PC-9 (cell line): ENCODE results near the gene SH3RF3. TPM values are rescaled to one million over a fixed set of nuclear protein-coding genes. Genes with fewer than 3 reads are reported as not detected.

ENCODE experiments used
- BruUV-seq: library from RNA; stranded (reverse); fragments of 400-500 nt; replicated peaks from 2 replicates; lab custom pipeline; 2021; lab: Mats Ljungman, UMichigan
- CTCF ChIA-PET: fragments of 300-600 bp; sonication (Branson Sonifier 250); formaldehyde crosslinking; loops from one replicate; lab custom pipeline; 2022; ENCODE audit warnings: antibody characterized with exemption; lab: Charles Lee
- POLR2A ChIA-PET: fragments of 300-600 bp; sonication (Branson Sonifier 250); formaldehyde crosslinking; loops from one replicate; lab custom pipeline; 2022; ENCODE audit warnings: antibody characterized with exemption; ENCODE audit not compliant: unreplicated experiment; lab: Charles Lee
- DNase-seq, 2 experiments: peaks; one replicate each; pipeline versions ENCODE4 v3.0.0 to v3.0.0-alpha.2; 2015 to 2022; ENCODE audit warnings: mixed read lengths in 1 of 2
- H2AFZ ChIP-seq: fragments of 200-600 bp; sonication (generic); 2 replicates; pipeline ENCODE4 v1.8.1; 2017; ENCODE audit warnings: antibody characterized with exemption
- H3F3A ChIP-seq: fragments of 200-600 bp; sonication (generic); 2 replicates; pipeline ENCODE4 v1.8.1; 2017; ENCODE audit warnings: antibody characterized with exemption, mild to moderate bottlenecking, low read depth; ENCODE audit not compliant: insufficient read depth
- H3K27ac ChIP-seq: fragments of 200-600 bp; sonication (generic); 2 replicates; pipeline ENCODE4 v1.6.1; 2016; ENCODE audit warnings: mixed run types
- H3K27me3 ChIP-seq: fragments of 200-600 bp; sonication (generic); 2 replicates; pipeline ENCODE4 v1.6.1; 2016; ENCODE audit warnings: low read depth, mixed run types; ENCODE audit not compliant: insufficient read depth
- H3K36me3 ChIP-seq: fragments of 200-600 bp; sonication (generic); 2 replicates; pipeline ENCODE4 v1.6.1; 2016; ENCODE audit warnings: low read depth, mixed run types
- H3K4me1 ChIP-seq: fragments of 200-600 bp; sonication (generic); replicated peaks from 2 replicates; pipeline ENCODE4 v1.6.1; 2016; ENCODE audit warnings: mixed run types; ENCODE audit not compliant: insufficient read depth
- H3K4me2 ChIP-seq: fragments of 200-600 bp; sonication (generic); 2 replicates; pipeline ENCODE4 v1.6.1; 2017; ENCODE audit warnings: mixed run types
- H3K4me3 ChIP-seq: fragments of 200-600 bp; sonication (generic); 2 replicates; pipeline ENCODE4 v1.6.1; 2016; ENCODE audit warnings: mixed run types
- H3K79me2 ChIP-seq: fragments of 200-600 bp; sonication (generic); 2 replicates; pipeline ENCODE4 v1.6.1; 2017; ENCODE audit warnings: low read depth, mixed run types
- H3K9me2 ChIP-seq: fragments of 200-600 bp; sonication (generic); 2 replicates; pipeline ENCODE4 v1.8.1; 2017; ENCODE audit warnings: mild to moderate bottlenecking; ENCODE audit not compliant: insufficient read depth
- H3K9me3 ChIP-seq: fragments of 200-600 bp; sonication (generic); 2 replicates; pipeline ENCODE4 v1.8.1; 2016; ENCODE audit warnings: low read depth; ENCODE audit not compliant: insufficient read depth
- H4K20me1 ChIP-seq: fragments of 200-600 bp; sonication (generic); 2 replicates; pipeline ENCODE4 v1.8.1; 2017; ENCODE audit not compliant: insufficient read depth
- CTCF ChIP-seq: fragments of 200-600 bp; sonication (generic); conservative IDR thresholded peaks from 2 replicates; pipeline ENCODE4 v1.6.1; 2017; ENCODE audit warnings: mixed run types, antibody characterized with exemption, mild to moderate bottlenecking, moderate library complexity
- EZH2 ChIP-seq: fragments of 200-600 bp; sonication (generic); IDR thresholded peaks from 2 replicates; pipeline ENCODE4 v1.8.0; 2017; ENCODE audit warnings: antibody characterized with exemption, low read depth
- intact Hi-C: fragments of 100-400 bp; cut with micrococcal nuclease; formaldehyde crosslinking; loops from one replicate; pipeline ENCODE4 v1.10.0; 2022; ENCODE audit not compliant: unreplicated experiment
- total RNA-seq: library from RNA; stranded (reverse); gene quantifications from 2 replicates; pipeline ENCODE4 v1.2.3, GENCODE V29; 2021

SH3RF3 gene
- total RNA-seq, 1 experiment from 2014 or later = 6.1 TPM

- Histone ChIP-seq H3K36me3 (no peaks in the 10 kb centered on the region), H3K79me2 (peaks cover 4% of the 10 kb centered on the region; the same call in 1 of the 2 replicates), H3K27ac (no peak overlapping the region), H3K27me3 (no peaks in the 10 kb centered on the region), H4K20me1 (0 out of 2 replicates have a peak, but pooled peaks cover 8% of the 10 kb centered on the region), H3K4me2 (no peak overlapping the region), H3K9me3 (no peaks in the 10 kb centered on the region), H2AFZ (no peak overlapping the region), H3F3A (peaks cover 7% of the 10 kb centered on the region), H3K4me1 (0 out of 2 replicates have a peak, but pooled peaks cover 8% of the 10 kb centered on the region), H3K9me2 (no peaks in the 10 kb centered on the region), H3K4me3 (no peak overlapping the region)
- ChIA-PET POLR2A (no interaction called here), CTCF (no interaction called here)
- TF ChIP-seq EZH2 (no peak), CTCF (no peak)
- BruUV-seq = no TSS peak
- DNase-seq = no peak
- intact Hi-C loops = loop anchor here (5.0 kb wide), 1 partner anchor 220 kb away; the partner anchor contains the start of gene SH3RF3
Measured at GRCh38 chr2:109347626-109348025, 218.6 kb downstream of the SH3RF3 start.

GRCh38 chr2:109348190-109348589 lies 219.2 kb downstream of the SH3RF3 start:
- DNase-seq = no peak
- Histone ChIP-seq H3K79me2 (peaks cover 4% of the 10 kb centered on the region; the same call in 1 of the 2 replicates), H3K4me3 (no peak overlapping the region), H3K27me3 (no peaks in the 10 kb centered on the region), H3K36me3 (no peaks in the 10 kb centered on the region), H3K4me1 (0 out of 2 replicates have a peak, but pooled peaks cover 8% of the 10 kb centered on the region), H4K20me1 (0 out of 2 replicates have a peak, but pooled peaks cover 8% of the 10 kb centered on the region), H3K27ac (no peak overlapping the region), H3K9me3 (no peaks in the 10 kb centered on the region), H3K9me2 (no peaks in the 10 kb centered on the region), H3K4me2 (no peak overlapping the region), H3F3A (peaks cover 7% of the 10 kb centered on the region), H2AFZ (no peak overlapping the region)
- ChIA-PET POLR2A (no interaction called here), CTCF (no interaction called here)
- intact Hi-C loops = loop anchor here (5.0 kb wide), 1 partner anchor 221 kb away; the partner anchor contains the start of gene SH3RF3
- no TSS peak for BruUV-seq
- TF ChIP-seq EZH2 = no peak
- TF ChIP-seq CTCF = no peak

GRCh38 chr2:109348671-109349502 lies 219.9 kb downstream of the SH3RF3 start:
- Histone ChIP-seq H3K79me2 (no peaks in the 10 kb centered on the region), H3K9me2 (no peaks in the 10 kb centered on the region), H3K27me3 (no peaks in the 10 kb centered on the region), H4K20me1 (0 out of 2 replicates have a peak, but pooled peaks cover 8% of the 10 kb centered on the region), H3K4me3 (no peak overlapping the region), H3F3A (peaks cover 7% of the 10 kb centered on the region), H3K4me1 (0 out of 2 replicates have a peak, but pooled peaks cover 8% of the 10 kb centered on the region), H3K27ac (no peak overlapping the region), H3K9me3 (no peaks in the 10 kb centered on the region), H3K4me2 (no peak overlapping the region), H2AFZ (no peak overlapping the region), H3K36me3 (no peaks in the 10 kb centered on the region)
- intact Hi-C loops = loop anchor here (5.0 kb wide), 1 partner anchor 222 kb away; the partner anchor contains the start of gene SH3RF3
- no peak for DNase-seq
- ChIA-PET CTCF (no interaction called here), POLR2A (no interaction called here)
- TF ChIP-seq EZH2 (no peak), CTCF (no peak)
- BruUV-seq = no TSS peak
